H1 (cell line): ENCODE results near the gene RETSAT. TPM values are rescaled to one million over a fixed set of nuclear protein-coding genes. Genes with fewer than 3 reads are reported as not detected.

Experiments used
- CTCF ChIA-PET: fragments of 300-600 bp; sonication (Branson Sonifier 250); formaldehyde crosslinking; loops from one replicate; lab custom pipeline; 2021; ENCODE audit not compliant: partially characterized antibody; lab: Charles Lee
- POLR2A ChIA-PET: fragments of 300-600 bp; sonication (Branson Sonifier 250); formaldehyde crosslinking; loops from one replicate; lab custom pipeline; 2021; ENCODE audit warnings: inconsistent platforms; ENCODE audit not compliant: partially characterized antibody; lab: Charles Lee
- DNase-seq, 2 experiments: peaks; one replicate each; pipeline versions ENCODE4 v3.0.0 to v3.0.0-alpha.2; 2010 to 2022; ENCODE audit warnings: low spot score in 2 of 2, low read depth in 1 of 2, mixed read lengths in 1 of 2
- FAIRE-seq: peaks from 2 replicates; lab custom pipeline; 2011; peaks lifted over from hg19 to GRCh38; lab: Jason Lieb, UNC
- H2AFZ ChIP-seq: 2 replicates; pipeline ENCODE4 v1.8.1; 2012; ENCODE audit warnings: low read length, inconsistent platforms
- H2AK5ac ChIP-seq: 2 replicates; pipeline ENCODE4 v1.6.1; 2013; ENCODE audit warnings: low read depth, low read length
- H2BK120ac ChIP-seq: replicated peaks from 2 replicates; pipeline ENCODE3; 2013; ENCODE audit warnings: low read depth, low read length, inconsistent platforms
- H2BK12ac ChIP-seq: 2 replicates; pipeline ENCODE4 v1.6.1; 2013; ENCODE audit warnings: low read depth, low read length
- H2BK15ac ChIP-seq: 2 replicates; pipeline ENCODE4 v1.6.1; 2013; ENCODE audit warnings: low read length
- H2BK20ac ChIP-seq: 2 replicates; pipeline ENCODE4 v1.6.1; 2013; ENCODE audit warnings: low read length
- H2BK5ac ChIP-seq: 2 replicates; pipeline ENCODE4 v1.6.1; 2013; ENCODE audit warnings: low read depth, low read length
- H3K14ac ChIP-seq: 2 replicates; pipeline ENCODE4 v1.6.1; 2013; ENCODE audit warnings: inconsistent platforms; ENCODE audit not compliant: insufficient read length
- H3K18ac ChIP-seq: 2 replicates; pipeline ENCODE4 v1.6.1; 2013; ENCODE audit warnings: low read length; ENCODE audit errors: extremely low read depth
- H3K23ac ChIP-seq: 2 replicates; pipeline ENCODE4 v1.6.1; 2013; ENCODE audit warnings: inconsistent platforms; ENCODE audit not compliant: insufficient read length
- H3K23me2 ChIP-seq: 2 replicates; pipeline ENCODE4 v1.6.1; 2013; ENCODE audit warnings: low read depth, low read length
- H3K27ac ChIP-seq: 2 replicates; pipeline ENCODE4 v1.6.1; 2011; ENCODE audit warnings: low read depth, low read length, inconsistent platforms
- H3K27me3 ChIP-seq, 4 experiments: replicated peaks in 1 of 4; 1 replicate in 1 of 4; 2 replicates in 3 of 4; pipeline versions ENCODE4 v1.6.1 to v1.8.1; 2011 to 2013; ENCODE audit warnings: low read length in 3 of 4, mild to moderate bottlenecking in 3 of 4, inconsistent platforms in 2 of 4, mixed read lengths in 2 of 4, moderate library complexity in 1 of 4; ENCODE audit not compliant: control insufficient read depth in 3 of 4, insufficient read depth in 3 of 4; ENCODE audit errors: extremely low read depth in 1 of 4
- H3K36me3 ChIP-seq, 4 experiments: 2 replicates each; pipeline versions ENCODE4 v1.6.1 to v1.8.1; 2011 to 2013; ENCODE audit warnings: mild to moderate bottlenecking in 4 of 4, low read length in 3 of 4, moderate library complexity in 2 of 4, control low read depth in 1 of 4, inconsistent platforms in 1 of 4; ENCODE audit not compliant: insufficient read depth in 4 of 4, control insufficient read depth in 2 of 4
- H3K4ac ChIP-seq: replicated peaks from 2 replicates; pipeline ENCODE3; 2013; ENCODE audit warnings: low read length, low read depth, mixed read lengths, inconsistent platforms; ENCODE audit not compliant: insufficient read length
- H3K4me1 ChIP-seq, 4 experiments: replicated peaks in 1 of 4; 1 replicate in 1 of 4; 2 replicates in 3 of 4; pipeline versions ENCODE4 v1.6.1 to v1.8.1; 2011 to 2013; ENCODE audit warnings: low read length in 3 of 4, inconsistent platforms in 2 of 4, mixed read lengths in 1 of 4; ENCODE audit not compliant: insufficient read depth in 4 of 4, control insufficient read depth in 3 of 4
- H3K4me2 ChIP-seq, 2 experiments: 2 replicates each; pipeline versions ENCODE4 v1.6.1 to v1.8.1; 2011 to 2013; ENCODE audit warnings: low read depth in 2 of 2, low read length in 2 of 2, control low read depth in 1 of 2, inconsistent platforms in 1 of 2, mild to moderate bottlenecking in 1 of 2; ENCODE audit not compliant: insufficient read depth in 1 of 2
- H3K4me3 ChIP-seq, 4 experiments: fragments of 200-600, 300-600 bp in 1 of 4; sonication (generic), shearing (Covaris generic), sonication (Bioruptor Twin) in 1 of 4; 2 replicates each; pipeline versions ENCODE4 v1.5.1 to v1.8.1; 2011 to 2016; ENCODE audit warnings: low read length in 4 of 4, low read depth in 3 of 4, control low read depth in 2 of 4, inconsistent platforms in 2 of 4, mild to moderate bottlenecking in 2 of 4, mixed read lengths in 1 of 4, moderate library complexity in 1 of 4; ENCODE audit not compliant: insufficient read depth in 2 of 4; ENCODE audit errors: extremely low read depth in 1 of 4
- H3K56ac ChIP-seq: replicated peaks from 2 replicates; pipeline ENCODE3; 2013; ENCODE audit warnings: low read depth, mild to moderate bottlenecking, mixed read lengths, low read length, inconsistent platforms; ENCODE audit not compliant: insufficient read length
- H3K79me1 ChIP-seq: 2 replicates; pipeline ENCODE4 v1.6.1; 2013; ENCODE audit warnings: low read depth, low read length, control low read depth
- H3K79me2 ChIP-seq, 2 experiments: 2 replicates each; pipeline versions ENCODE4 v1.6.1 to v1.8.1; 2012 to 2013; ENCODE audit warnings: low read length in 2 of 2, mild to moderate bottlenecking in 2 of 2, inconsistent platforms in 1 of 2; ENCODE audit not compliant: insufficient read depth in 2 of 2, control insufficient read depth in 1 of 2
- H3K9ac ChIP-seq, 4 experiments: replicated peaks in 1 of 4; 1 replicate in 1 of 4; 2 replicates in 3 of 4; pipeline versions ENCODE4 v1.6.1 to v1.8.1; 2011 to 2013; ENCODE audit warnings: low read depth in 3 of 4, low read length in 3 of 4, control low read depth in 2 of 4, mild to moderate bottlenecking in 2 of 4, moderate library complexity in 2 of 4, inconsistent platforms in 1 of 4; ENCODE audit errors: extremely low read depth in 1 of 4
- H3K9me3 ChIP-seq, 2 experiments: 2 replicates each; pipeline versions ENCODE4 v1.6.1 to v1.8.1; 2012 to 2013; ENCODE audit warnings: mild to moderate bottlenecking in 2 of 2, moderate library complexity in 2 of 2, control low read depth in 1 of 2, inconsistent platforms in 1 of 2, low read depth in 1 of 2, low read length in 1 of 2, mixed read lengths in 1 of 2; ENCODE audit not compliant: insufficient read depth in 2 of 2
- H4K20me1 ChIP-seq, 2 experiments: replicated peaks in 1 of 2; 2 replicates each; pipeline versions ENCODE3 to v1.8.1; 2011 to 2013; ENCODE audit warnings: inconsistent platforms in 2 of 2, low read length in 2 of 2, mild to moderate bottlenecking in 1 of 2; ENCODE audit not compliant: insufficient read depth in 2 of 2, control insufficient read depth in 1 of 2
- H4K5ac ChIP-seq: 2 replicates; pipeline ENCODE4 v1.6.1; 2013; ENCODE audit warnings: low read length, low read depth, mixed read lengths, inconsistent platforms; ENCODE audit not compliant: insufficient read length
- H4K8ac ChIP-seq: 2 replicates; pipeline ENCODE4 v1.8.0; 2013; ENCODE audit warnings: mild to moderate bottlenecking, moderate library complexity, low read length, inconsistent platforms; ENCODE audit not compliant: insufficient read depth; ENCODE audit errors: extremely low read depth
- H4K91ac ChIP-seq: replicated peaks from 2 replicates; pipeline ENCODE3; 2013; ENCODE audit warnings: low read length, mixed read lengths, inconsistent platforms; ENCODE audit not compliant: insufficient read length
- ASH2L ChIP-seq: fragments of 200-600, 300-600 bp; sonication (generic); IDR thresholded peaks from one replicate; pipeline ENCODE4 v1.7.1; 2017; ENCODE audit warnings: low read length
- BACH1 ChIP-seq: IDR thresholded peaks from 2 replicates; pipeline ENCODE4 v1.6.1; 2012; ENCODE audit warnings: low read length, improper control_type of control experiment
- JUND ChIP-seq: IDR thresholded peaks from 2 replicates; pipeline ENCODE4 v1.6.1; 2011; ENCODE audit warnings: mild to moderate bottlenecking, improper control_type of control experiment, low read length
- POLR2AphosphoS5 ChIP-seq: IDR thresholded peaks from 2 replicates; pipeline ENCODE4 v1.6.1; 2011; ENCODE audit warnings: low read depth, low read length
- RFX5 ChIP-seq: IDR thresholded peaks from 2 replicates; pipeline ENCODE4 v1.6.1; 2011; ENCODE audit warnings: low read depth, low read length, improper control_type of control experiment, borderline replicate concordance
- TEAD4 ChIP-seq: IDR thresholded peaks from 2 replicates; pipeline ENCODE4 v1.6.1; 2012; ENCODE audit warnings: low read depth, low read length, inconsistent platforms, mixed read lengths
- polyA plus RNA-seq, 7 experiments: library from polyadenylated mRNA; depleted of rRNA in 3 of 7; stranded (reverse) in 5 of 7; unstranded in 2 of 7; fragments of >200 nt in 5 of 7; fragments of 200-250 nt in 2 of 7; gene quantifications; 1 replicate in 5 of 7; 2 replicates in 1 of 7; 4 replicates in 1 of 7; pipeline versions ENCODE4 v1.2.1 to v1.2.3, GENCODE V29; 2011 to 2013; ENCODE audit warnings: missing spikeins in 2 of 7, mixed read lengths in 2 of 7
- total RNA-seq: library from RNA; stranded (reverse); fragmentation: NEBNext Ultra II Directional; extraction: Animal tissue kit (Norgen Biotek cat#: 25700); gene quantifications from 2 replicates; pipeline ENCODE4 v1.2.1, GENCODE V29; 2021

RETSAT gene
- total and polyA plus RNA-seq, 2 of the 8 experiments (the other 6 are each of a cell fraction or from before 2014, with no cell fraction given): 15.8 to 16.7 TPM

DNA sequence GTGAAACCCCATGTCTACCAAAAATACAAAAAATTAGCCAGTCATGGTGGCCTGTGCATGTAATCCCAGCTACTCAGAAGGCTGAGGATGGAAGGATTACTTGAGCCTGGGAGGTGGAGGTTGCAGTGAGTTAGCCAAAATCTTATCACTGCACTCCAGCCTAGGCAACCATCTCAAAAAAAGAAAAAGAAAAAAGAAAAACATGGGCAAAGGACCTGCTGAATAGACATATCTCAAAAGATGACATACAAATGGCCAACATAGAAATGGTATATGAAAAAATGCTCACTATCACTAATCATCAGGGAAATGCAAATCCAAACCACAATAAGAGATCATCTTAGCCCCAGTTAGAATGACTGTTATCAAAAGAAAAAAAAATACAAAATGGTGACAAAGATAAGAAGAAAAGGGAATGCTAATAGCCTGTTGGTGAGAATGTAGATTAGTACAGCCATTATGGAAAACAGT lies 25.1 kb downstream of the RETSAT start:
- FAIRE-seq: no peak
- H3K9me3 ChIP-seq: no peaks in the 10 kb centered on the region; a peak in 1 of 4 replicates
- CTCF ChIA-PET: no interaction called here
- no peak for TF ChIP-seq RFX5
- TF ChIP-seq BACH1: no peak
- no peak for TF ChIP-seq JUND
- TF ChIP-seq ASH2L: no peak
- no peak for TF ChIP-seq TEAD4
- TF ChIP-seq POLR2AphosphoS5: no peak

More for the DNA sequence above, 25.1 kb downstream of the RETSAT start:
- Histone ChIP-seq H4K20me1 (peaks cover 0 to 6% of the 10 kb centered on the region in 2 experiments), H3K4ac (no peak overlapping the region), H3K4me2 (no peak overlapping the region; a peak in 1 of 4 replicates), H3K4me1 (peaks cover 0 to 13% (median 7%) of the 10 kb centered on the region in 4 experiments; a peak in 6 of 7 replicates), H2AFZ (no peak overlapping the region), H4K8ac (no peak overlapping the region), H3K18ac (no peak overlapping the region), H4K91ac (no peak overlapping the region), H3K23ac (no peak overlapping the region), H2BK120ac (no peak overlapping the region), H3K27ac (no peak overlapping the region), H3K79me2 (peaks cover 9 to 24% of the 10 kb centered on the region in 2 experiments), H2BK15ac (no peak overlapping the region), H3K23me2 (peaks cover 17% of the 10 kb centered on the region), H2BK20ac (no peak overlapping the region), H3K56ac (no peak overlapping the region), H2AK5ac (no peak overlapping the region), H3K9ac (no peak overlapping the region), H2BK5ac (no peak overlapping the region), H3K36me3 (peaks cover 5 to 13% (median 7%) of the 10 kb centered on the region in 4 experiments; a peak in 7 of 8 replicates), H3K4me3 (no peak overlapping the region), H2BK12ac (no peak overlapping the region), H4K5ac (no peak overlapping the region), H3K79me1 (peaks cover 12% of the 10 kb centered on the region), H3K27me3 (no peaks in the 10 kb centered on the region; a peak in 1 of 7 replicates), H3K14ac (no peak overlapping the region)
- no peak for DNase-seq
- POLR2A ChIA-PET: interaction anchor here (0.6 to 0.9 kb wide), 2 partner anchors 12 to 250 kb away, joined by 3 read pairs; no protein-coding TSS in a partner anchor
